Erythroblast (primary cell): Measurements from ENCODE around the gene TRIP13.
"Not testable (repeated sequence)": the region's sequence is repeated elsewhere in the genome, so short reads cannot be mapped to it uniquely, and the experiment has no call there.

Source experiments
- DNase-seq, 2 experiments: peaks; one replicate each; lab custom pipeline; 2025; lab: John Stamatoyannopoulos, UW
- GATA1 ChIP-seq: IDR thresholded peaks from 2 replicates; pipeline ENCODE4 v1.6.1; 2011; ENCODE audit warnings: low read depth, mild to moderate bottlenecking, control low read depth, low read length, moderate library complexity
- POLR2A ChIP-seq: IDR thresholded peaks from 2 replicates; pipeline ENCODE4 v1.6.1; 2011; ENCODE audit warnings: mild to moderate bottlenecking, low read length

TRIP13 gene

DNA sequence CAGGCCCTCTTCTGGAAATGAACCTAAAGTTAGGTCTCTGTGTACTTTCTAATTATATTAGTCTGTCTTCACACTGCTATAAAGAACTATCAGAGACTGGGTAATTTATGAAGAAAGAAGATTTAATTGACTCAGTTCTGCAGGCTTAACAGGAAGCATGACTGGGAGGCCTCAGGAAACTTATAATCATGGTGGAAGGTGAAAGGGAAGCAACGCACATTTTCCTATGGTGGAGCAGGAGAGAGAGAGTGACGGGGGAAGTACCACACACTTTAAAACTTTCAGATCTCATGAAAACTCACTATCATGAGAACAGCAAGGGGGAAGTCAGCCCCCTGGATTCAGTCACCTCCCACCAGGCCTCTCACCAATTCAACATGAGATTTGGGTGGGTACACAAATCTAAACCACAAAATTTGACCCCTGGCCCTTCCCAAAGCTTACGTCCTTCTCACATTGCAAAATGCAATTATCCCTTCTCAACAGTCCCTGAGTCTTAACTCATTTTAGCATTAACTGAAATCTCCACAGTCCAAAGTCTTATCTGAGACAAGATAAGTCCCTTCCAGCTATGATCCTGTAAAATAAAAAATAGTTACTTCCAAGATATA is 40.7 kb downstream of the TRIP13 start:
- DNase-seq, result no peak
- TF ChIP-seq GATA1 (no peak), POLR2A (no peak)

DNA sequence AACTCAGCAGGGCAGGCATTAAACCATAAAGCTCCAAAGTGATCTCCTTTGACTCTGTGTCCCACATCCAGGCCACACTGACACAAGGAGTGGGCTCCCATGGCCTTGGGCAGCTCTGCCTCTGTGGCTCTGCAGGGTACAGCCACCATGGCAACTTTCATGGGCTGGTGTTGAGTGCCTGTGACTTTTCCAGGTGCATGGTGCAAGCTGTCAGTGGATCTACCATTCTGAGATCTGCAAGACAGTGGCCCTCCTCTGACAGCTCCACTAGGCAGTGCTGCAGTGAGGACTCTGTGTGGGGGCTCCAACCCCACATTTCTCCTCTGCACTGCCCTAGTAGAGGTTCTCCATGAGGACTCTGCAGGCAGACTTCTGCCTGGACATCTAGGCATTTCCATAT is 41.3 kb downstream of the TRIP13 start:
- not testable (repeated sequence) for DNase-seq

DNA sequence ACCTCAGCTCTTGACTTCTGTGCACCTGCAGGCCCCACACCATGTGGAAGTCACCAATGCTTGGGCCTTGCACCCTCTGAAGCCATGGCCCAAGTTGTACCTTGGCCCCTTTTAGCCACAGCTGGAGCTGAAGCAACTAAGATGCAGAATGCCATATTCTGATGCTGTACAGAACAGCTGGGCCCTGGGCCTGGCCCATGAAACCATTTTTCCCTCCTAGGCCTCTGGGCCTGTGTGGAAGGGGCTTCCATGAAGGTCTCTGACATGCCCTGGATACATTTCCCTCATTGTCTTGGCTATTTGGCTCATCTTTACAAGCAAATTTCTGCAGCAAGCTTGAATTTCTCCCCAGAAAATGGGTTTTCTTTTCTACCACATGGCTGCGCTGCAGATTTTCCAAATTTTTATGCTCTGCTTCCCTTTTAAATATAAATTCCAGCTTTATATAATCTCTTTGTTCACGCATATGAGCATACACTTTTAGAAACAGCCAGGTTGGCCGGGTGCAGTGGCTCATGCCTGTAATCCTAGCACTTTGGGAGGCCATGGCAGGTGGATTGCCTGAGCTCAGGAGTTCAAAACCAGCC is 41.8 kb downstream of the TRIP13 start:
- DNase-seq, result not testable (repeated sequence)

DNA sequence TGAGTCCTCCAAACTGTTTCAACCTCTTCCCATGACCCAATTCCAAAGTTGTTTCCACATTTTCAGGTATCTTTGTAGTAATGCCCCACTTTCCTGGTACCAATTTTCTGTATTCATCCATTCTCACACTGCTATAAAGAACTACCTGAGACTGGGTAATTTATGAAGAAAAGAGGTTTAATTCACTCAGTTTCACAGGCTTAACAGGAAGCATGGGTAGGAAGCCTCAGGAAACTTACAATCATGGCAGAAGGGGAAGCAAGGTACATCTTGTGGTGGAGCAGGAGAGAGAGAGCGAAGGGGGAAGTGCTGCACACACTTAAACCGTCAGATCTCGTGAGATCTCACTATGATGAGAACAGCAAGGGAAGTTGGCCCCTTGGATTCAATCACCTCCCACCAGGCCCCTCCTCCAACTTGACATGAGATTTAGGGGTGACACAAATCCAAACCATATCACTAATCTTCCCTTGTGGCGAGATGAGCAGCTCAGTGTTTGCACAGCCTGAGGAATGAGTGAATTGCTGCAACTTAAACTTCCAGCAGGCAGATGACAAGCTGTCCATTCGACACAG is 42.9 kb downstream of the TRIP13 start:
- no peak for DNase-seq
- no peak for TF ChIP-seq GATA1

DNA sequence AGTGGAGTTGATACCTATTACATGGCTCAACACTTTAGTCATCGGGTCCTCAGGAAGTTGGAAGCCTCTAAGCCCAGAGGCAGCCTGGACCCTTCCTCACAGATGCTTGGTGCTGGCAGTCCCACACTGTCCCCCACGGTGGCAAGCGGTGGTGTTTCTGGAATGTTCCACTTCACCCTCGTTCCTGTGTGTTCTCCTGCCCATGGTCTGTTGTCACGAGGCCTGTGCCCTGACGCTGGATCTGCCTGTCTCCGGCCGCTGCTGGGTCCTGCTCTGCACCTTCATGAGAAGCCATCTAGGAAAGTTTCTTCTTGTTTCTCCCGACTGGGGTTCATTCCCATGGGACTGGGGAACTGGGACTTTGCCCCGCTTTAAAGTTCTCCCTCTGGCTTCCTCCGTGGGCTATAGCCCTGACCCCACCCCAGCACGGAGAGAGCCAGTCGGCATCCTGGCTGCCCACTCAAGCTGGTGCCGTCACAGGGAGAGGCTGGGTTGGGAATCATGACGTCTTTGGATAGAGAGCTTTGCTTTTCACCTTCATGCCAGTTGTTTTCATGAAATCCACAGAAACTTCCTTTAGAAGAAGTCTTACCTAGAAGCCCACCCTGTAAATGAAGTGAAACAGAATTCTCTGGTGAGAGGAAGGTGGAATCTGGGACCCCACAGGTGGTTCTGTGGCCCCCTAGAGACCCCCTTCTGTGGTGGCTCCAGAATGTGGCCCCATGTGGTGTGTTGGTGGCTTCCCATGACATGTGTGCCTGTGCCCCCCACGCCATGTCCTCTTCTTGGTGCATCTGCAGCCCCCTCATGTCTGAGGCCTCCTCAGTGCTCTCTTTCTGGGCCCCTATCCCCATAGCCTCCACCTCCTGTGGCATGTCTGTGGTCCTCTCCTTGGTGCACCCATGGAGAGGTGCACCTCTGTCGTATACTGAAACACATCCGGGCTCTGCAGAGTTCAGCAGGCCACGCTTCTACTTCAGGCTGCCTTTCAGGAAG is 43.8 kb downstream of the TRIP13 start:
- no peak for DNase-seq
- TF ChIP-seq POLR2A (no peak), GATA1 (no peak)

DNA sequence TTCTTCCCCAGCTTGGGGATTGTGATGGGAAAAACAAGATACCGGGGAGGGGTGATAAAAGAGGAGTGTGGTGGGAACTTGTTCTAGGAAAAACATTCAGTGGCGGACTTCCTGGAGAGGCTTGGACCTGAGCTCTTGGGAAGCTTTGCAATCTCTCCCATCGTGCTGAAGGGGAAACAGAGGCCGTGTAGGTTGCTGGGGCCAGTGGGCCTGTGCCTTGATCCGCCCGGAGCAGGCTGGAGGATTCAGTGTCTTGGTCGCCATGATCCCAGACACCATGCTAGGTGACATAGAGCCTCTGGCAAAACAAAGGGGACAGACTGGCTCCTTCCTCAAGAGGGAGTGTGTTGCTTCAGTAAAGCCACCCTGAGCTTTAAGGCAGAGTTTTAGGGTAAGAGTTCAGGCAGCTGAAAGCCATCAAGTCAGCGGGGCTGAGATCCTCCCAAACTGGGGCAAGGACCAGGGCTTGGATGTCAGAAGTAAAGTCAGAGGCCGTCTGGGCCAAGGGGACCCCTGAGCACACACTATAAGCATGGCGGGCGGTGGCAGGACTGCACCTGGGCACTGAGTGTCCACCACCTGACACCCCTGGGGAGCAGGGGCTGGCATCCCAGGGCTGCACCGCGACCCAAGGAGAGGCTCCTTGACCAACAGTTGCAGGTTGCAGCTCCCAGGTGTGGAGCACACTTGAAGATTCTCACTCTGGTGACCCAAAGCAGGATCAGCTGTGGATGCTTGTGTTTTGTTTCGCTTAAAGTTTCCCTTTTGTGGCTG is 44.7 kb downstream of the TRIP13 start:
- TF ChIP-seq GATA1 (no peak), POLR2A (no peak)
- DNase-seq, result no peak

DNA sequence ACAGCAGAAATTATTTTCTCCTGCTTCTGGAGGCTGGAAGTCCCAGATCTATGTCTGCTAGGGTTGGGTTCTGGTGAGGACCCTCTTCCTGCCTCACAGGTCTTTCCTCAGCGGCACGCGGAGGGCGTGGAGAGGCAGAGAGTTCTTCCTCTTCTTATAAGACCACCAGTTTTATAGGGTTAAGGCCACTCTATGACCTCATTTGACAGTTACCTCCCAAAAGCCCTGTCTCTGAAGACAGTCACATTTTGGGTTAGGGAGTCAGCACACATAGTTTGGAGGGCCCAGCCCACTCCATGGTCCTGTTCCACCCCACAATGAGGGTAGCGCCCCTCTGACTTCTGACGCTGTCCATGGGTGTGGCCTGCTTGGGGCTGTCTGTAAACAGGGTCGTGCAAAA is 46.7 kb downstream of the TRIP13 start:
- no peak for DNase-seq
- TF ChIP-seq GATA1 (no peak), POLR2A (no peak)

DNA sequence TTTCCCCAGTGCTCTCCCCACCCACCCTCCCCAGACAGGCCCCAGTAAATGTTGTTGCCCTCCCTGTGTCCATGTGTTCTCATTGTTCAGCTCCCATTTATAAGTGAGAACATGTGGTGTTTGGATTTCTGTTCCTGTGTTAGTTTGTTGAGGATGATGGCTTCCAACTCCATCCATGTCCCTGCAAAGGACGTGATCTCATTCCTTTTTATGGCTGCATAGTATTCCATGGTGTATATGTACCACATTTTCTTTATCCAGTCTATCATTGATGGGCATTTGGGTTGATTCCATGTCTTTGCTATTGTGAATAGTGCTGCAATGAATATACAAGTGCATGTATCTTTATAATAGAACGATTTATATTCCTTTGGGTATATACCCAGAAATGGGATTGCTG is 48.1 kb downstream of the TRIP13 start:
- DNase-seq, result not testable (repeated sequence)

DNA sequence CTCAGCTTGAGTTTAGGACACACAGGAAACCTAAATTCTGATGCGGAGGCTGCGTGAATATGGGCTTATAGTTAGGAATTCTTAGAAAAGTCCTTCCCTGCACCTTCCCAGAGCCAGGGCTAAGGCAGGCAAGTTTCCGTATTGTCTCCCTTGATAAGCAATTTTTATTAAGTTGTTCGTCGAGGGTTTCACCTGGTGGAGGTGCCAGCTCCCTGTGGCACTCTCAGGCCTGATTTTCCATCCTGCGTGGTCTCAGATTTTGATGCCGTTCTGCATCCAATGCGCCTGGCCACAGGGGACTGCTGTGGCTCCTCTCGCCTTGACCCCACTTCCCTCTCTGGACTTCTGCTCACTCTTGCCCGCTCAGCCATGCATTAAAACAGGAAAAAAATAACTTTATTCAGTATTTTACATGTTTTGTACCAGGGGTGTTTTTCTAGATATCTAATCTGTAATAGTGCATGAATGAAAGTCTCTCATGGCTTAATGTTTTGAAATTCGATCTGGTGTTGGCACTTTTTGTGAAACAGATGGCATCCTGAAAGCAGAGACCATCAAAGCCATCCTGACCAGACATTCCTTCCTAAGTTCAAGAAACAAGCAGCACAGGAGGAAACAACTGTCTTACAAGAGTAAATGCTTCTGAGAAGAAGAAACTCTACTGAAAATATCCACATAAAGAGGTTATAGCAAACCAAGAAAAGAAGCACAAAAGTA is 50.7 kb downstream of the TRIP13 start:
- TF ChIP-seq POLR2A (no peak), GATA1 (no peak)

DNA sequence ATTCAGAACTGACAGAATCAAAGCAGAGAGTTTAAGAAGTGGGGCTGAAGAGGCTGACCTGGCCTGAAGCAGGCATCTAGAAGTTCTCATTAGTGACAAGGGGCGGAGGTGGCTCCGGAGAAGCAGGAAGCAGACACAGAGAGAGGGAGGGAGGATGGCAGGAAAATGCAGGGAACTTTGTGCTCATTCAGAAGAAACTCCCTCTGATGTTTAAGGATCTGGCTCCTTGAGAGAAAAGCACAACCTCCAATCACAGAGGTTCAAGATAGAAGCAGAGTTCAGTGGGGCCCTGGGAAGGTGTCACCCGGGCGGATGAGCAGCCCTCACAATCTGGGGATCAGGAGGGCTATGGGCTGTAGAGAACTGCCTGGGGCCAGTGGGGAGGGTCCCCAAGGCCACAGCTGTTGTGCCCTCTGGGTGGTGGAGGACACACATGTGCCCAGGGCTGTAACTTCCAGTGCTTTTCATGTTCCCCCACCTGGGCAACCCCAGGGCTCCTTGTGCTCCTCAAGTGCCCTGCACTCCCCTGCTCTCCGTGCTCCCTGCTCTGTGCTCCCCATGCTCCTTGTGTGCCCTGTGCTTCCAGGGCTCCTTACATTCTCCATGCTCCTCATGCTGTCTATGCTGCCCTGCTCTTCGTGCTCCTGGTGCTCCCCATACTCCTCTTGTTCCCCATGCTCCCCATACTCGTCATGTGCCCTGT is 51.4 kb downstream of the TRIP13 start:
- no peak for DNase-seq
- TF ChIP-seq POLR2A (no peak), GATA1 (no peak)

More for the DNA sequence above, 50.7 kb downstream of the TRIP13 start:
- no peak for DNase-seq

DNA sequence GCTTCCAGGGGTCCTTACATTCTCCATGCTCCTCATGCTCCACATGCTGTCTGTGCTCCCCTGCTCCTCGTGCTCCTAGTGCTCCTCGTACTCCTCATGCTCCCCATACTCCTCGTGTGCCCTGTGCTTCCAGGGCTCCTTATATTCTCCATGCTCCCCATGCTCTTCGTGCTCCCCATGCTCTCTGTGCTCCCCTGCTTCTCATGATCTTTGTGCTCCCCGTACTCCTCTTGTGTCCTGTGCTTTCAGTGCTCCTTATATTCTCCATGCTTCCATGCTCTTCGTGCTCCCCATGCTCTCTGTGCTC is 51.9 kb downstream of the TRIP13 start:
- TF ChIP-seq POLR2A, result no peak
- TF ChIP-seq GATA1, result no peak
- DNase-seq, result no peak

DNA sequence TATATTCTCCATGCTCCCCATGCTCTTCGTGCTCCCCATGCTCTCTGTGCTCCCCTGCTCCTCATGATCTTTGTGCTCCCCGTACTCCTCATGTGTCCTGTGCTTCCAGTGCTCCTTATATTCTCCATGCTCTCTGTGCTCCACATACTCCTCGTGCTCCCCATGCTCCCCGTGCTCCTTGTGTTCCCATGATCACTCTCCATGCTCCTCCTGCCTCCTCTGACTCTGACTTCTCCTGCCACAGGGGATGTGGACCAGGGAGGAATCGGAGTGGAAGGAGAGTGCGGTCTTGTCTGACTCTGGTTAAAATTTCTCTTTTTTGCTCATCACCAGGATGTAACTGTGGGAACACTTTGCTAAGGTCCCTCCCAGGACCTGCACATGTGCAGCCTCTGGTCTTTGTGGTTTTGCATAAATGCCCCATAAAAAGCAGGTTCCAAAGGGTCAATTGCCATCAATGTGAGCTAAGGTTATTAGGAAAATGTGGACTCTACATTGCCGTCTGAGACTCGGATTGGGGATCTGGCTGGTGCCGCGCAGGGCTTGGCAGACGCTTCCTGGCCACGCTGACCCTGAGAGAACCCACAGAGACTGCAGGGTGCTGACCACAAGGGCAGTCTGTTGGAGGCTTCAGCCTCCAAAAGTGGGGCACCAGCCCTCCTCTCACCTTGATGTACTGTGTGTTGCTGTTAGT is 52.5 kb downstream of the TRIP13 start:
- TF ChIP-seq POLR2A (no peak), GATA1 (no peak)

More for the DNA sequence above, 52.5 kb downstream of the TRIP13 start:
- DNase-seq, result no peak
